Coronary artery (tissue), 2 donors: ENCODE measurements around the gene MAP3K5.

Experiments used
- DNase-seq: peaks from one replicate; pipeline ENCODE4 v3.0.0-alpha.2; 2017; ENCODE audit warnings: low spot score
- H3K27ac ChIP-seq, 2 donors: fragments of 200-600 bp; sonication (generic); one replicate each; pipeline ENCODE4 v1.5.1; 2016 to 2019
- H3K4me3 ChIP-seq: fragments of 200-600 bp; sonication (generic); 2 replicates; pipeline ENCODE4 v1.5.1; 2016; ENCODE audit warnings: mild to moderate bottlenecking, moderate library complexity
- CTCF ChIP-seq: fragments of 200-600 bp; sonication (generic); IDR thresholded peaks from one replicate; pipeline ENCODE4 v1.5.1; 2019; ENCODE audit warnings: antibody characterized with exemption

MAP3K5 gene

GRCh38 chr6:136739501-136739900 is 52.8 kb downstream of the MAP3K5 start:
- Histone ChIP-seq H3K4me3 (no peak overlapping the region), H3K27ac (peak overlapping the region; percentile 65 to 77)
- DNase-seq, result no peak
- TF ChIP-seq CTCF, result no peak

DNA sequence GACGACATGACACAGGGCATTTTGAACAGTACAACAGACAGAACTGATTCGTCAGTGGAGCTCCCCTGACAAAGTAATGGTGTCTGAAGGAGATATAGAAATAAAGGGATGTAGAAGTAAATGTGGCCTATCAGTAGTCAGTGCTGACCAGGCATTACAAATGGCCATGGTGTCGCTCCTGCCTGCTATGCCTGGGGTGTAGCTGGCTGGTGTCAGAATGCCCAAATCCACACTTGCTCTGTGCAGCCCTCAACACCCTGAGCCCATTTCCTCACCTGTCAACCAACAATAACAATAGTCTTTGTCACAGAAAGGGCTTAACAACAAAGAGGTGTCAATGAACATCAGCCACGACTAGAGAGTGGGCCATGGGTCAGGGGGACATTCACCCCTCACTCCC is 53.2 kb downstream of the MAP3K5 start:
- H3K4me3 ChIP-seq, result no peak overlapping the region
- no peak for DNase-seq
- TF ChIP-seq CTCF, result no peak
- H3K27ac ChIP-seq, result peak overlapping the region; percentile 65 to 77

GRCh38 chr6:136738692-136739057 is 53.6 kb downstream of the MAP3K5 start:
- no peak for DNase-seq
- TF ChIP-seq CTCF, result no peak
- peak overlapping the region; percentile 50 for H3K4me3 ChIP-seq
- peak overlapping the region; percentile 65 to 77 for H3K27ac ChIP-seq

DNA sequence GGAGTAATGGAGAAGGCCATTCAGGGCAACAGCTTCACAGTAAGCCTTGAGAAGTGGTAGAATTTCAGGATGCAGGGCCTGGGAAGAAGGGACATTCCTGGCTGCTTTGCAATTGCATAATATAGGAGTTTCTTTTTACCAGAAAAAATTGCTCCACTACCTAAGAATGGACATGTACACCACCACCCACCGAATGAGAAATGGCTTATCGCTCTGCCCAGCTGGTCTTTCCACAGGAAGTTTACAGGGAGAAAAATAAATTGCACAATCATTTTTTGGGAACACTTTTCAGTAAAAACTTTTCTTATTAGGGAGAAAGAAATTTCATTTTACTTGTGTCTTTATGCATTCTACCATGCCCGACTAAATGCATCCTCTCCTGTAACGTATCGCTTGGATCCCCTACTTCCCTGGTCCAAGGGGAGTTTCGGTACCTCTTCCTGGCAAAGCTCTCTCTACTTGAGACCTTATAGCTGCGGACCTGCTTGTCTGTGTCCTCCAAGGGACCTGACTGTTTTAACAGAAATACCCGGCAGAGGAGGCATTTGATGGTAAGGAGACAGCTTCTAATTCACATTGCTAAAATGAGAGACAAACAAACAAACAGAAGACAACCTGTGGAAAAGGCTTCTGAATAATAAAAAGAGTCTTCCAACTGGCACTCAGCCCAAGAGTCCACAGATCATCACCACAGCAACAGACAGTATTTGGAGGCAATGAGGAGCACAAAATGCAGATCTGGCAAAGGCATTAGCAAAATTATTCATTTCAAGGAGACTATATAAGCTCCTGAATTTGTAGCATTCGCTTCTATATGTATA is 54.2 kb downstream of the MAP3K5 start:
- Histone ChIP-seq H3K4me3 (peak overlapping the region; percentile 50), H3K27ac (peak overlapping the region; percentile 65 to 77)
- DNase-seq, result no peak
- no peak for TF ChIP-seq CTCF

DNA sequence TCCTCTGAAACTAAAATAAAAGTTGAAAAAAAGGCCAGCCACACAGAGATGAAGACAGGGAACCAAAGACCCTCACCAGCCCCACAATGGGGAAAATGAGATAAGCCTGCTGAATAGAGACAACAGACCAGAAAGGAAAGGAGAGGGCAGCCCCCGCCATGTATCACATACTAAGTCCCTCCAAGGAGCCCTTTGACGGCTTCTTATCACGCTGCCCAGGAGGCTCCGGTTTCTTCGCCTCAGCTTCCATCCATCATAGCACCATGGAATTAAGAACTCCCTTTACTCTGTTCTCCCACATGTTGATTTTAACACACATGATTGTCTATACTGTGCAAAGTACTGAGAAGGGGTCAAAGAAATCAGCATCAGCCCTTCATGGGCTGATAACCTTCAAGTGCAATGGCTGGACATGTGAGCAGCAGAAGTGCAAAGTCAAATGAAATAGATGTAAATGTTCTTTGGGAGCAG is 54.9 kb downstream of the MAP3K5 start:
- TF ChIP-seq CTCF, result no peak
- no peak for DNase-seq
- Histone ChIP-seq H3K4me3 (peak overlapping the region; percentile 50), H3K27ac (peak overlapping the region; percentile 65 to 77)

DNA sequence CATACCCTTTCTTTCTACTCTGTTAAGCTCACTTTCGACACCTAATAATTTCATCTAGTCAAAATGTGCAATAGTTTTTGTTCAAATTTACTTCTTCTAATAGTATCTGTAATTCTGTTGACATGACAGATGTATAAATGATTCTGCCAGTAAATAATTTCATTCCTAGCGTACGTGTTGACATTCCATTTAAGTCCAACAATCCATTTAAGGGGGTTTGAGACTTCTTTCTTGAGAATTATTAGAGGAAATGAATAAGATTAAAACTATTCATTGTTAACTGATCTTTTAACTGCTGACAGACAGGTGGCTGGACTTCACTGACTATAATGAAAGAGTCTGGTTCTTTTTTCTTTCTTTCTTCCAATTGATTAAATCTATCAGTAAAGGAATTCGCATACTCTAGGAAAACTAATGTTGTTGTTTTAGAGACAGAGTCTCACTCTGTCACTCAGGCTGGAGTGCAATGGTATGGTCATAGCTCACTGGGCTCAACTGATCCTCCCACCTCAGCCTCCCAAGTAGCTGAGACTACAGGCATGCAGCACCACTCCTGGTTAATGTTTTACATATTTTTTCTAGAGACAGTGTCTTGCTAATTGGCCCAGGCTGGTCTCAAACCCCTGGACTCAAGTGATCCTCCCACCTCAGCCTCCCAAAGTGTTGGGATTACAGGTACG is 55.9 kb downstream of the MAP3K5 start:
- H3K27ac ChIP-seq, result peak overlapping the region; percentile 51 to 52
- no peak for DNase-seq
- H3K4me3 ChIP-seq, result no peak overlapping the region
- TF ChIP-seq CTCF, result no peak
